ENCODE measurements around the gene PTPN13. TPM values are rescaled to one million over a fixed set of nuclear protein-coding genes. Genes with fewer than 3 reads are reported as not detected.

Gene PTPN13
- total RNA-seq, 1 donor from 2014 or later: under 0.01 TPM

- peak in 1 of 2 donors; percentile 8 for DNase-seq (ENCODE audit: low read depth in 2 of 2)
These were observed 224.1 kb downstream of the PTPN13 start for GRCh38 chr4:86818211-86818610.

- no peak for DNase-seq (ENCODE audit: low read depth in 2 of 2)
These were observed 224.7 kb downstream of the PTPN13 start for GRCh38 chr4:86818841-86819240.

- no peak for DNase-seq (ENCODE audit: low read depth in 2 of 2)
These were observed 225.4 kb downstream of the PTPN13 start for GRCh38 chr4:86819561-86819960.

GRCh38 chr4:86821151-86821550 is 227.0 kb downstream of the PTPN13 start:
- no peak for DNase-seq (ENCODE audit: low read depth in 2 of 2)

GRCh38 chr4:86822136-86822535 is 228.0 kb downstream of the PTPN13 start:
- DNase-seq (ENCODE audit: low read depth in 2 of 2): no peak

GRCh38 chr4:86825511-86825910 is 231.4 kb downstream of the PTPN13 start:
- no peak for DNase-seq (ENCODE audit: low read depth in 2 of 2)

- no peak for DNase-seq (ENCODE audit: low read depth in 2 of 2)
These were observed 237.4 kb downstream of the PTPN13 start for GRCh38 chr4:86831262-86832130.

- no peak for DNase-seq (ENCODE audit: low read depth in 2 of 2)
These were observed 239.5 kb downstream of the PTPN13 start for GRCh38 chr4:86833615-86834014.

- DNase-seq (ENCODE audit: low read depth in 2 of 2): no peak
These were observed 240.8 kb downstream of the PTPN13 start for GRCh38 chr4:86834901-86835300.

- DNase-seq (ENCODE audit: low read depth in 2 of 2): no peak
These were observed 241.6 kb downstream of the PTPN13 start for GRCh38 chr4:86835677-86836076.

- DNase-seq (ENCODE audit: low read depth in 2 of 2): no peak
These were observed 243.8 kb downstream of the PTPN13 start for GRCh38 chr4:86837691-86838503.

GRCh38 chr4:86840858-86841257 is 246.7 kb downstream of the PTPN13 start:
- no peak for DNase-seq (ENCODE audit: low read depth in 2 of 2)

- no peak for DNase-seq (ENCODE audit: low read depth in 2 of 2)
These were observed 247.2 kb downstream of the PTPN13 start for GRCh38 chr4:86841309-86841708.

GRCh38 chr4:86845593-86845992 is 251.5 kb downstream of the PTPN13 start:
- peak in 1 of 2 donors; percentile 72 for DNase-seq (ENCODE audit: low read depth in 2 of 2)

- DNase-seq (ENCODE audit: low read depth in 2 of 2): no peak
These were observed 252.8 kb downstream of the PTPN13 start for GRCh38 chr4:86846921-86847320.

GRCh38 chr4:86847571-86847970 is 253.5 kb downstream of the PTPN13 start:
- no peak for DNase-seq (ENCODE audit: low read depth in 2 of 2)

- DNase-seq (ENCODE audit: low read depth in 2 of 2): no peak
These were observed 254.0 kb downstream of the PTPN13 start for GRCh38 chr4:86848136-86848535.

- peak in 1 of 2 donors; percentile 8 for DNase-seq (ENCODE audit: low read depth in 2 of 2)
These were observed 254.9 kb downstream of the PTPN13 start, which contains the start of gene SLC10A6 for GRCh38 chr4:86848732-86849619. SLC10A6 (minus strand) TSS chr4:86849384; CDS start chr4:86849115, 269 bp downstream.

- DNase-seq (ENCODE audit: low read depth in 2 of 2): no peak
These were observed 259.1 kb downstream of the PTPN13 start for GRCh38 chr4:86853209-86853608.

- DNase-seq (ENCODE audit: low read depth in 2 of 2): no peak
These were observed 261.5 kb downstream of the PTPN13 start for GRCh38 chr4:86855572-86855971.

GRCh38 chr4:86856896-86857295 is 262.8 kb downstream of the PTPN13 start:
- no peak for DNase-seq (ENCODE audit: low read depth in 2 of 2)

Data from dermis microvascular lymphatic vessel endothelial cell (primary cell).